Stimulated activated naive B cell treated with anti-CD40 and anti-IgM and Interleukin-4, amounts not matched to agents 10 μg/mL and 1 μg/mL and 100 μg/mL, for 72 hours (primary cell): ENCODE data around the gene TTL.
"Not testable (repeated sequence)": the region's sequence is repeated elsewhere in the genome, so short reads cannot be mapped to it uniquely, and the experiment has no call there.

Experiments
- ATAC-seq, 2 donors: fragments of 150-1000 bp; cut with Tn5 transposase; replicated peaks; 2 replicates each; pipeline ENCODE4 v1.10.0; 2021; ENCODE audit warnings: moderate library complexity in 1 of 2
- DNase-seq: peaks from one replicate; pipeline ENCODE4 v3.0.0; 2021
- H3K27ac Mint-ChIP-seq: one replicate; pipeline ENCODE4 v1.8.0; 2022; ENCODE audit warnings: mild to moderate bottlenecking, mixed read lengths
- H3K27me3 Mint-ChIP-seq, 2 donors: one replicate each; pipeline ENCODE4 v1.8.0; 2022; ENCODE audit warnings: mixed read lengths in 2 of 2
- H3K36me3 Mint-ChIP-seq, 2 donors: one replicate each; pipeline ENCODE4 v1.8.0; 2022; ENCODE audit warnings: mixed read lengths in 2 of 2, mild to moderate bottlenecking in 1 of 2
- H3K4me1 Mint-ChIP-seq, 2 donors: one replicate each; pipeline ENCODE4 v1.8.0; 2022; ENCODE audit warnings: mixed read lengths in 2 of 2, mild to moderate bottlenecking in 1 of 2
- H3K4me3 Mint-ChIP-seq, 2 donors: one replicate each; pipeline ENCODE4 v1.8.0; 2022; ENCODE audit warnings: mild to moderate bottlenecking in 2 of 2, mixed read lengths in 2 of 2, moderate library complexity in 1 of 2
- H3K9me3 Mint-ChIP-seq, 2 donors: one replicate each; pipeline ENCODE4 v1.8.0; 2022; ENCODE audit warnings: mixed read lengths in 2 of 2, mild to moderate bottlenecking in 1 of 2

TTL gene

DNA sequence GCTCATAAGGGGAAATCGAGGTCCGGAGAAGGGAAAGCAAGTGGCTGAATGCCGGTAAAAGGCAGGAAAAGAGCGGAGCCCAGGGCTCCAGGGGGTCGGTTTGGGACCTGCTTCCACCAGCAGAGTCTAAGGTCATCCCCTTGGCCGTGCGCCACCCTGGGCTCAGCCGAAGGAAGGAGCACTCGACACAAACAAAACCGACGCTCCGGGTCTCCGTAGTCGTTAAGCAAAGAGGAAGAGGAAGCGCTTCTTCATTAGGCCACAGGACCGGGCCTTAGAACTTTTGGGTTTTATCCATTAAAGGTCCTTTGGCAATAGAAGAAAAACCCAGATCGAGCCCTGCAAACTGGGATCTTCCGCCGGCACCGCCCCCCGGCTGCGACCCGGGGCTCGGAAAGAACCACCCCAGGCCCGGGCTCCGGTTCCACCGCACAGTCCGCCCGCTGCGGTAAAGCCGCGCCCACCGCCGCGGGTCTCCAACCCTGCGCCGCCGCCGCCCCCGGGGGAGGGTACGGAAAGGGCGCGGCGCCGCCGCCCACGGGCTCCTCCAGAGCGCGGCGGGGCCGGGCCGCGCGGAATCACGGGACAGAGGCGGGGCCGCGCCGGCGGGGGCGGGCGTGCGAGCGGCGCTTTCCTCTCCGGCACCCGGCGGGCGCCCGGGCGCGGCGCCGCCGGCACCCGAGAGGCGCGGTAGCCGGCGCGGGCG, at the start of gene TTL:
TSS of gene TTL (plus strand) at position 629 of the 706 bp plus-strand sequence. CDS start 189 bp downstream, outside the sequence.
- DNase-seq (peak; percentile 65), ATAC-seq (peak; percentile 74 to 81)
- Mint-ChIP-seq H3K9me3 (no peaks in the 10 kb centered on the region), H3K27ac (peak within 1 kb of the TSS; percentile 97), H3K4me3 (peak within 1 kb of the TSS; percentile 97 to 99), H3K27me3 (no peaks in the 10 kb centered on the region), H3K36me3 (peaks cover 15 to 17% of the 10 kb centered on the region in 2 donors), H3K4me1 (peaks cover 31 to 46% of the 10 kb centered on the region in 2 donors)

- H3K9me3 Mint-ChIP-seq, DNase-seq, ATAC-seq, H3K36me3 Mint-ChIP-seq, H3K27me3 Mint-ChIP-seq: not testable (repeated sequence)
- H3K27ac Mint-ChIP-seq, result peak overlapping the region; percentile 95
- peak overlapping the region; percentile 87 to 90 for H3K4me3 Mint-ChIP-seq
- peaks cover 7 to 24% of the 10 kb centered on the region in 2 donors for H3K4me1 Mint-ChIP-seq
Measured at GRCh38 chr2:112432390-112432734, 49.6 kb upstream of the TTL start.

DNA sequence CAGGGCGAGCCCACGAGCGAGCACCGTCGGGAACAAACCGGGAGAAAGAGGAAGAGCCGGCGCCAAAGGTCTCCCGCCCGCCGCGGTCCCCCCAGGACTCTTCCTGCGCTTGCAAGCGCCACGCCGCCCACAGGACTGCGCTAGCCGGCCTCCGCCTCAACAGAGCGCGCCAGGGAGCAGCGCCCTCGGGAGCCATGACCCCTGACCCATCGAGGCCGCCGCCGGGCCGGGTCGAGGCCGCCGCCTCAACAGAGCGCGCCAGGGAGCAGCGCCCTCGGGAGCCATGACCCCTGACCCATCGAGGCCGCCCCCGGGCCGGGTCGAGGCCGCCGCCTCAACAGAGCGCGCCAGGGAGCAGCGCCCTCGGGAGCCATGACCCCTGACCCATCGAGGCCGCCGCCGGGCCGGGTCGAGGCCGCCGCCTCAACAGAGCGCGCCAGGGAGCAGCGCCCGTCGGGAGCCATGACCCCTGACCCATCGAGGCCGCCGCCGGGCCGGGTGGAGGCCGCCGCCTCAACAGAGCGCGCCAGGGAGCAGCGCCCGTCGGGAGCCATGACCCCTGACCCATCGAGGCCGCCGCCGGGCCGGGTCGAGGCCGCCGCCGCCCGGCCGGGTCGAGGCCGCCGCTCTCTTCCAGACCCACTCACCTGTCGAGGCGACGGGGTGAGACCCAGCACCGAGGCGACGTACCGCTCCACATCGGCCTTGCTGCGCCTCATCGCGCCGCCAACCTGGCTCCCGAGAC, 49.0 kb upstream of the TTL start:
- Mint-ChIP-seq H3K4me3 (peak overlapping the region; percentile 87 to 90), H3K27ac (peak overlapping the region; percentile 95), H3K4me1 (peaks cover 7 to 24% of the 10 kb centered on the region in 2 donors)
- not testable (repeated sequence) for H3K27me3 Mint-ChIP-seq, H3K36me3 Mint-ChIP-seq, H3K9me3 Mint-ChIP-seq
- DNase-seq (peak; percentile 29), ATAC-seq (peak; percentile 61)

GRCh38 chr2:112433480-112433879, 48.5 kb upstream of the TTL start, which contains the start of gene RGPD8:
Gene RGPD8, minus strand, starts transcription at chr2:112433645. Its CDS starts 192 bp downstream, at chr2:112433453.
- Mint-ChIP-seq H3K27me3 (peaks cover 6 to 14% of the 10 kb centered on the region in 2 donors), H3K4me3 (peak within 1 kb of the TSS; percentile 87 to 90), H3K27ac (peak within 1 kb of the TSS; percentile 95), H3K4me1 (peaks cover 7 to 24% of the 10 kb centered on the region in 2 donors)
- peak; percentile 80 for DNase-seq
- not testable (repeated sequence) for H3K36me3 Mint-ChIP-seq, H3K9me3 Mint-ChIP-seq
- peak; percentile 99 to 100 for ATAC-seq

- Mint-ChIP-seq H3K4me1 (peaks cover 7 to 24% of the 10 kb centered on the region in 2 donors), H3K9me3 (no peaks in the 10 kb centered on the region), H3K4me3 (no peak overlapping the region), H3K27me3 (peaks cover 6 to 14% of the 10 kb centered on the region in 2 donors), H3K36me3 (peaks cover 0 to 5% of the 10 kb centered on the region in 2 donors), H3K27ac (no peak overlapping the region)
- DNase-seq (no peak), ATAC-seq (no peak)
Measured at GRCh38 chr2:112433932-112434730, 47.8 kb upstream of the TTL start.

DNA sequence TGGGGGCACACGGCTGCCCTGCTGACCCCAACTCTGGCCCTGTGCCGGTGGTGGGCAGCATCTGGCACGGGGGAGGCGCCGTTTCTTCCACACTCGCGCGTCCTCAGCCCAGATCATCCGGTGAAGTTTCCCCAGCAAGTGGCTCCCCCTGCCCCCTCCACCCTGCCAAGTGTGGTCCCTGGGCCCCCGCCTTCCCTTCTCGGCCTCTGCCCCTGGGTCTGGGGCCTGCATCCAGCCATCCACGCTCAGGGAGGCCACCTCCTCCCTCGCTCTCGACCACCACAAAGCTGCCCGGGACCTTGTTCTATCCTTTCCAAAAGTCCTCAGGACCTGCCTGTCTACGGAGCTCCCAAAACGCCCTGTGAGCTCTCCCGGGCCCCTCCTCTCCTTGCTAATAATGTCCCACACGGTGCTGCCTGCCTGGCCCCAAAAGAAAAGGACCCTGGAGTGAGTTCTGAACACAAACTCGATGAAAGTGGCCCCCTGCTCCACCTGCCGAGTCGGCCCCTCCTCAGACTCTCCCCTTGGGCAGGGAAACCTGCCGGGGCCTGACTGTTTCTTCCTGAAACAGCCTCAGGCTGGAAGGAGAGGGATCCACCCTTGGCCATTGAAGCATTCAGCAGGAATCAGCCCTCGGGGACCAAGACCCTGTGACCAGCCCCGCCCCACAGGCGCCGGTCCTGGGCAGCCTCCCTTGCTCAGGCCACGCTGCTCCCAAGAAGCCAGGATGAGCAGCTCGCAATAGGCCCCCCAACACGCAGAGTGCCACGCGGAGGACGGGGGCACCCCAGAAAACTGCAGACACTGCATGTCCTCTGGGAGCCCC, 46.9 kb upstream of the TTL start:
- H3K4me3 Mint-ChIP-seq, DNase-seq, H3K9me3 Mint-ChIP-seq, H3K27ac Mint-ChIP-seq, ATAC-seq, H3K36me3 Mint-ChIP-seq: not testable (repeated sequence)
- H3K27me3 Mint-ChIP-seq, result peaks cover 6 to 14% of the 10 kb centered on the region in 2 donors
- H3K4me1 Mint-ChIP-seq, result peaks cover 3 to 19% of the 10 kb centered on the region in 2 donors

- peaks cover 6 to 14% of the 10 kb centered on the region in 2 donors for H3K27me3 Mint-ChIP-seq
- H3K36me3 Mint-ChIP-seq, H3K4me3 Mint-ChIP-seq, DNase-seq, ATAC-seq, H3K9me3 Mint-ChIP-seq: not testable (repeated sequence)
- peak overlapping the region; percentile 59 for H3K27ac Mint-ChIP-seq
- peaks cover 2 to 14% of the 10 kb centered on the region in 2 donors for H3K4me1 Mint-ChIP-seq
Measured at GRCh38 chr2:112435716-112436431, 46.1 kb upstream of the TTL start.

- not testable (repeated sequence) for H3K4me1 Mint-ChIP-seq, DNase-seq, ATAC-seq, H3K4me3 Mint-ChIP-seq, H3K36me3 Mint-ChIP-seq, H3K9me3 Mint-ChIP-seq, H3K27ac Mint-ChIP-seq
- H3K27me3 Mint-ChIP-seq, result peaks cover 10 to 14% of the 10 kb centered on the region in 2 donors
Measured at GRCh38 chr2:112436993-112437392, 45.0 kb upstream of the TTL start.

DNA sequence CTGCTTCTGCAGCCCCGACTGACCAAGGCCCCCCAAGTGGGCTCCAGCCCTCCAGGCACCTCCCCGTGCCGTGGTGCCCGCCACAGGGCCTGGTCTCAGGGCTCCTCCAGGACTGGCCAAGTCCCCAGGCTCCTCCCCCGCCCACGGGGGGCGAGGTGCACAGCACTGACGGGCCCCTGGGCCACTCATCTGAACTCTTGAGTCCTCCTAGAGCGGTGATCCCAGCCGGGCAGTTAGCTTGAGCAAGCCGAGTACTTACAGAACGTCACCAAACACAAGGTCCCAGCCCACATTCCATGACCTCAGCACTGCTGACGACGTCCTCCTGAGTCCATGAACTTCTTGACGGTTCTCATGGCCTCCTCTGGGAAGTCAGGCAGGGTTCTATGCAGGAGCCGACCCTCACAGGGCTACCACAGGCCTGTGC, 44.5 kb upstream of the TTL start:
- not testable (repeated sequence) for H3K4me1 Mint-ChIP-seq, DNase-seq, H3K9me3 Mint-ChIP-seq, H3K27ac Mint-ChIP-seq, ATAC-seq, H3K4me3 Mint-ChIP-seq, H3K36me3 Mint-ChIP-seq
- H3K27me3 Mint-ChIP-seq, result peaks cover 14 to 16% of the 10 kb centered on the region in 2 donors

DNA sequence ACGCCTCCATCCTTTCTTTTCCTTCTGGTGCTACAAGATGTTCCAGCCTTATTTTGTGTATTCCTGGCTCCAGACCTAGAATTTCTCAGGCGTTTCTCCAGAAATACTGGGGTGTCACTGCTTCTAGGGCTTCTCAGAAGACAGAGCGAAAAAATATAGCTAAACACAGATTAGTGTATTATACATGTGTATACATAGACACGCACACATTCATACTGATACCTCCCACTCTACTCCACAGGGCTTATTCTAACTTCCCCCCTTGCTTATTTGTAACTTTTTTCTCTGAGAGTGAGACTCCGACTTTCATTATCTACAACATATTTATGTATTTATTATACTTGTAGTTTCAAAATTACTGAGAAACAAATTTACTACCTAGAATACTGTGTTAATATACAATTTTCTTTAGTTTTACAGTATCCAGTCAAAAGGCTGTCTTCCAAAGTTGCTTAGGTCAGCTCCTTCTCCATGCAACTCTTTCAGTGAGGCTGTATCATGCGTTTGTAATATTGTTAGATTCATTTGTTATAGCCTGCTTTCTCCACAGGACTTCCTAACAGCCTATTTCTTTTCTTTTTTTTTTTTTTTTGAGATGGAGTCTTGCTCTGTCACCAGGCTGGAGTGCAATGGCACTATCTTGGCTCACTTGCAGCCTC, 43.2 kb upstream of the TTL start:
- not testable (repeated sequence) for H3K4me3 Mint-ChIP-seq, H3K36me3 Mint-ChIP-seq, H3K4me1 Mint-ChIP-seq, H3K27ac Mint-ChIP-seq, H3K9me3 Mint-ChIP-seq, ATAC-seq, DNase-seq
- H3K27me3 Mint-ChIP-seq, result peaks cover 15 to 21% of the 10 kb centered on the region in 2 donors

DNA sequence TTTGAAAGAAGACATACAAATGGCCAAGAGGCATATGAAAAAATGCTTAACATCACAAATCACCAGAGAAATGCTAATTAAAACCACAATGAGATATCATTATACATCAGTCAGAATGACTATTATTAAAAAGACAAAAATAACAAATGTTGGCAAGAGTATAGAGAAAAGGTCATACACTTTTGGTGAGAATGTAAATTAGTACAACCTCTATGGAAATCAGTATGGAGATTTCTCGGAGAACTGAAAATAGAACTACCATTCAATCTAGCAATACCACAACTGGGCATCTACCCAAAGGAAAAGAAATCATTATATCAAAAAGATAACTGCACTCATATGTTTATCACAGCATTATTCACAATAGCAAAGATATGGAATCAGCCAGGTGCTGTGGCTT, 37.7 kb upstream of the TTL start:
- H3K27me3 Mint-ChIP-seq, result peaks cover 9 to 12% of the 10 kb centered on the region in 2 donors
- not testable (repeated sequence) for H3K27ac Mint-ChIP-seq, ATAC-seq, H3K4me3 Mint-ChIP-seq, H3K9me3 Mint-ChIP-seq, H3K36me3 Mint-ChIP-seq, DNase-seq, H3K4me1 Mint-ChIP-seq

DNA sequence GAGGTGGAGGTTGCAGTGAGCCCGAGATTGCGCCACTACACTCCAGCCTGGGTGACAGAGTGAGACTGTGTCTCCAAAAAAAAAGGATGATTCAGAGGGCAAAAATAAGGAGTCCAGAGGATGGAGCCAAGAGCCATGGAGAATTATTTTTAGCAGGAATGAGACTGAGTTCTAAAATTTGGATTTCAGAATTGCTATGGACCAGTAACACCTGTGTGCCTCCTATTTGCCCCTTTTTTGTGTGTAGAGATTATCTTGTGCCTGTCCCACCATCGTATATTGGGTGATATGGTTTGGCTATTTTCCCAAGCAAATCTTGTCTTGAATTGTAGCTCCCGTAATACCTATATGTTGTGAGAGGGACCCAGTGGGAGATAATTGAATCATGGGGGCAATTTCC, 32.1 kb upstream of the TTL start:
- Mint-ChIP-seq H3K9me3 (peaks cover 0 to 4% of the 10 kb centered on the region in 2 donors), H3K27me3 (no peaks in the 10 kb centered on the region), H3K27ac (no peak overlapping the region), H3K4me3 (no peak overlapping the region), H3K36me3 (peaks cover 0 to 4% of the 10 kb centered on the region in 2 donors), H3K4me1 (no peaks in the 10 kb centered on the region)
- ATAC-seq (no peak), DNase-seq (no peak)

DNA sequence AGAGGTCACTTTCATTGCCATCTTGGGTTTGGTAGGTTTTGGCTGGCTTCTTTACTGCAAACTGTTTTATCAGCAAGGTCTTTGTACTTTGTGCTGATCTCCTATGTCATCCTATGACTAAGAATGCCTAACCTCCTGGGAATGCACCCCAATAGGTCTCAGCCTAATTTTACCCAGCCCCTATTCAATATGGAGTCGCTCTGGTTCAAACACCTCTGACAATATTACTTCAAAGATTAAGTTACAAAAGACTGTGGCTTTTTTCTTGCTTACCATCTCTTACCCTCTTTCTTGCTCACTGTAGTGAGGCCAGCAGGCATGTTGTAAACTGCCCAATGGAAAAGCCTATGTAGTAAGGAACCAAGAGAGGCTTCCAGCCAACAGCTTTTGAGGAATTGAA, 30.6 kb upstream of the TTL start:
- no peak for DNase-seq
- H3K4me1 Mint-ChIP-seq, result no peaks in the 10 kb centered on the region
- H3K27me3 Mint-ChIP-seq, result no peaks in the 10 kb centered on the region
- no peak overlapping the region for H3K4me3 Mint-ChIP-seq
- peaks cover 0 to 4% of the 10 kb centered on the region in 2 donors for H3K36me3 Mint-ChIP-seq
- H3K9me3 Mint-ChIP-seq, result peaks cover 0 to 4% of the 10 kb centered on the region in 2 donors
- H3K27ac Mint-ChIP-seq, result no peak overlapping the region
- ATAC-seq, result no peak
